PC-9 (cell line): ENCODE data around the gene FOXB2. TPM values are rescaled to one million over a fixed set of nuclear protein-coding genes. Genes with fewer than 3 reads are reported as not detected.

Experiments used
- BruUV-seq: library from RNA; stranded (reverse); fragments of 400-500 nt; replicated peaks from 2 replicates; lab custom pipeline; 2021; lab: Mats Ljungman, UMichigan
- CTCF ChIA-PET: fragments of 300-600 bp; sonication (Branson Sonifier 250); formaldehyde crosslinking; loops from one replicate; lab custom pipeline; 2022; ENCODE audit warnings: antibody characterized with exemption; lab: Charles Lee
- POLR2A ChIA-PET: fragments of 300-600 bp; sonication (Branson Sonifier 250); formaldehyde crosslinking; loops from one replicate; lab custom pipeline; 2022; ENCODE audit warnings: antibody characterized with exemption; ENCODE audit not compliant: unreplicated experiment; lab: Charles Lee
- DNase-seq, 2 experiments: peaks; one replicate each; pipeline versions ENCODE4 v3.0.0 to v3.0.0-alpha.2; 2015 to 2022; ENCODE audit warnings: mixed read lengths in 1 of 2
- H2AFZ ChIP-seq: fragments of 200-600 bp; sonication (generic); 2 replicates; pipeline ENCODE4 v1.8.1; 2017; ENCODE audit warnings: antibody characterized with exemption
- H3F3A ChIP-seq: fragments of 200-600 bp; sonication (generic); 2 replicates; pipeline ENCODE4 v1.8.1; 2017; ENCODE audit warnings: antibody characterized with exemption, mild to moderate bottlenecking, low read depth; ENCODE audit not compliant: insufficient read depth
- H3K27ac ChIP-seq: fragments of 200-600 bp; sonication (generic); 2 replicates; pipeline ENCODE4 v1.6.1; 2016; ENCODE audit warnings: mixed run types
- H3K27me3 ChIP-seq: fragments of 200-600 bp; sonication (generic); 2 replicates; pipeline ENCODE4 v1.6.1; 2016; ENCODE audit warnings: low read depth, mixed run types; ENCODE audit not compliant: insufficient read depth
- H3K36me3 ChIP-seq: fragments of 200-600 bp; sonication (generic); 2 replicates; pipeline ENCODE4 v1.6.1; 2016; ENCODE audit warnings: low read depth, mixed run types
- H3K4me1 ChIP-seq: fragments of 200-600 bp; sonication (generic); replicated peaks from 2 replicates; pipeline ENCODE4 v1.6.1; 2016; ENCODE audit warnings: mixed run types; ENCODE audit not compliant: insufficient read depth
- H3K4me2 ChIP-seq: fragments of 200-600 bp; sonication (generic); 2 replicates; pipeline ENCODE4 v1.6.1; 2017; ENCODE audit warnings: mixed run types
- H3K4me3 ChIP-seq: fragments of 200-600 bp; sonication (generic); 2 replicates; pipeline ENCODE4 v1.6.1; 2016; ENCODE audit warnings: mixed run types
- H3K79me2 ChIP-seq: fragments of 200-600 bp; sonication (generic); 2 replicates; pipeline ENCODE4 v1.6.1; 2017; ENCODE audit warnings: low read depth, mixed run types
- H3K9me2 ChIP-seq: fragments of 200-600 bp; sonication (generic); 2 replicates; pipeline ENCODE4 v1.8.1; 2017; ENCODE audit warnings: mild to moderate bottlenecking; ENCODE audit not compliant: insufficient read depth
- H3K9me3 ChIP-seq: fragments of 200-600 bp; sonication (generic); 2 replicates; pipeline ENCODE4 v1.8.1; 2016; ENCODE audit warnings: low read depth; ENCODE audit not compliant: insufficient read depth
- H4K20me1 ChIP-seq: fragments of 200-600 bp; sonication (generic); 2 replicates; pipeline ENCODE4 v1.8.1; 2017; ENCODE audit not compliant: insufficient read depth
- EZH2 ChIP-seq: fragments of 200-600 bp; sonication (generic); IDR thresholded peaks from 2 replicates; pipeline ENCODE4 v1.8.0; 2017; ENCODE audit warnings: antibody characterized with exemption, low read depth
- intact Hi-C: fragments of 100-400 bp; cut with micrococcal nuclease; formaldehyde crosslinking; loops from one replicate; pipeline ENCODE4 v1.10.0; 2022; ENCODE audit not compliant: unreplicated experiment
- total RNA-seq: library from RNA; stranded (reverse); gene quantifications from 2 replicates; pipeline ENCODE4 v1.2.3, GENCODE V29; 2021
- TF ChIP-seq, protein P1 (sequence below): fragments of 200-600 bp; sonication (generic); conservative IDR thresholded peaks from 2 replicates; pipeline ENCODE4 v1.6.1; 2017; ENCODE audit warnings: mixed run types, antibody characterized with exemption, mild to moderate bottlenecking, moderate library complexity

FOXB2 gene
- total RNA-seq, 1 experiment from 2014 or later = not detected

DNA sequence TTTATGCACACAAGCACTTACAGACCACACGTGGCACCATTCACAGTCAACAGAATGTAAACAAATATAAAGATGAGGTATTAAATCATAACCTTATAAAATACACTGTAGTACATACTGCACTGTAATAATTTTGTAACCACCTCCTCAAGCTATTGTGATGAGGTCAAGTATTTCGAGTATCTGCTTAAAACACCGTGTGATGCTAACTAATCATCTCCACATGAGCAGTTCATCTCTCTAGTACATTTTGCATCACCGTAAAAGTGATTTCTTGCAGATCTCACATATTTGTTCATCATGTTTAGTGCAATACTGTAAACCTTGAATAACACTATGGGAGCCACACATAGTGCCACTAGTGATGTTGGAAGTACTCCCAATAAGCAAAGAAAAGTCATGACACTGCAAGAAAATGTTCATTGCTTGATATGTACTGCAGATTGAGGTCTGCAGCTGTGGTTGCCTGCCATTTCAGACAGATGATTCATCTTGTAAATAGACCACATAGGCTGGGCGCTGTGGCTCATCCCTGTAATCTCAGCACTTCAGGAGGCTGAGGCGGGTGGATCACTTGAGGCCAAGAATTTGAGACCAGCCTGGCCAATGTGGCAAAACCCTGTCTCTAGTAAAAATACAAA is 44.3 kb downstream of the FOXB2 start:
- TF ChIP-seq, protein P1, sequence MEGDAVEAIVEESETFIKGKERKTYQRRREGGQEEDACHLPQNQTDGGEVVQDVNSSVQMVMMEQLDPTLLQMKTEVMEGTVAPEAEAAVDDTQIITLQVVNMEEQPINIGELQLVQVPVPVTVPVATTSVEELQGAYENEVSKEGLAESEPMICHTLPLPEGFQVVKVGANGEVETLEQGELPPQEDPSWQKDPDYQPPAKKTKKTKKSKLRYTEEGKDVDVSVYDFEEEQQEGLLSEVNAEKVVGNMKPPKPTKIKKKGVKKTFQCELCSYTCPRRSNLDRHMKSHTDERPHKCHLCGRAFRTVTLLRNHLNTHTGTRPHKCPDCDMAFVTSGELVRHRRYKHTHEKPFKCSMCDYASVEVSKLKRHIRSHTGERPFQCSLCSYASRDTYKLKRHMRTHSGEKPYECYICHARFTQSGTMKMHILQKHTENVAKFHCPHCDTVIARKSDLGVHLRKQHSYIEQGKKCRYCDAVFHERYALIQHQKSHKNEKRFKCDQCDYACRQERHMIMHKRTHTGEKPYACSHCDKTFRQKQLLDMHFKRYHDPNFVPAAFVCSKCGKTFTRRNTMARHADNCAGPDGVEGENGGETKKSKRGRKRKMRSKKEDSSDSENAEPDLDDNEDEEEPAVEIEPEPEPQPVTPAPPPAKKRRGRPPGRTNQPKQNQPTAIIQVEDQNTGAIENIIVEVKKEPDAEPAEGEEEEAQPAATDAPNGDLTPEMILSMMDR = no peak
- no peak for TF ChIP-seq EZH2
- no peaks in the 10 kb centered on the region for H3K4me1 ChIP-seq
- peaks cover 26% of the 10 kb centered on the region for H3K27me3 ChIP-seq
- ChIA-PET CTCF (no interaction called here), POLR2A (no interaction called here)
- no peak overlapping the region for H3K4me2 ChIP-seq
- no peak for DNase-seq
- no peak overlapping the region for H3K4me3 ChIP-seq
- no peaks in the 10 kb centered on the region for H3K36me3 ChIP-seq
- no peaks in the 10 kb centered on the region for H3F3A ChIP-seq
- no peaks in the 10 kb centered on the region for H4K20me1 ChIP-seq
- no peak overlapping the region for H2AFZ ChIP-seq
- no peak overlapping the region for H3K27ac ChIP-seq
- BruUV-seq = no TSS peak
- no peaks in the 10 kb centered on the region for H3K79me2 ChIP-seq
- intact Hi-C loops = no loop called here
- H3K9me3 ChIP-seq = no peaks in the 10 kb centered on the region; the same call in 1 of the 2 replicates
- 0 out of 2 replicates have a peak, but pooled peaks cover 5% of the 10 kb centered on the region for H3K9me2 ChIP-seq

DNA sequence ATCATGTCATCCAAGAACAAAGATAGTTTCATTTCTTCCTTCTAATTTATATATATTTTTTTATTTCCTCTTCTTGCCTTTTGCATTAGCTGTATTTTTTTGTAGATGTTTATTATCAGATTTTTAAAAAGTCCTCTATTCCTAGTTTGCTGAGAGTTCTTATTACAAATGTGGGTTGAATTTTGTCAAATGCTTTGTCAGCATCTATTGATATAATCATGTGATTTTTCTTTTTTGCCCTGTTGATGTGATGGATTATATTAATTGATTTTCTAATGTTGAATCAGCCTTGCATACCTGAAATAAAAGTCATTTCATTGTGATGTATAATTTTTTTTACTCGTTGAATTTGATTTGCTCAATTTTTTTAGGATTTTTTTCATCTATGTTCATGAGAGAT is 46.9 kb downstream of the FOXB2 start:
- no peak for DNase-seq
- H3K4me3 ChIP-seq = no peak overlapping the region
- H3K9me3 ChIP-seq = no peaks in the 10 kb centered on the region; the same call in 1 of the 2 replicates
- no peaks in the 10 kb centered on the region for H4K20me1 ChIP-seq
- intact Hi-C loops = no loop called here
- TF ChIP-seq EZH2 = no peak
- TF ChIP-seq, protein P1 = no peak
- CTCF ChIA-PET = no interaction called here
- POLR2A ChIA-PET = no interaction called here
- no peak overlapping the region for H3K4me2 ChIP-seq
- no peaks in the 10 kb centered on the region for H3F3A ChIP-seq
- BruUV-seq = no TSS peak
- H3K36me3 ChIP-seq = no peaks in the 10 kb centered on the region
- no peaks in the 10 kb centered on the region for H3K4me1 ChIP-seq
- H3K27ac ChIP-seq = no peak overlapping the region
- 0 out of 2 replicates have a peak, but pooled peaks cover 5% of the 10 kb centered on the region for H3K9me2 ChIP-seq
- H2AFZ ChIP-seq = no peak overlapping the region
- peaks cover 19% of the 10 kb centered on the region; the same call in 1 of the 2 replicates for H3K27me3 ChIP-seq
- no peaks in the 10 kb centered on the region for H3K79me2 ChIP-seq

Other genes with a start within 250 kb of the FOXB2 start
- 0.20 TPM in 1 of 2 replicates, not detected in the other for gene PRUNE2, start 113.5 kb upstream of the FOXB2 start, total RNA-seq
- 37.4 and 53.9 TPM in 2 replicates for gene VPS13A, start 157.9 kb downstream of the FOXB2 start, total RNA-seq